Left ventricle myocardium superior (tissue), 1 donor: ENCODE results near the gene ATP9A. TPM values are rescaled to one million over a fixed set of nuclear protein-coding genes. Genes with fewer than 3 reads are reported as not detected.
A peak's percentile ranks its signal among the peaks of the same experiment; 100 is the strongest.

Source experiments
- ATAC-seq: fragments of 200-7000 bp; cut with Tn5 transposase; one replicate; pipeline ENCODE4 v1.9.1; 2020; ENCODE audit warnings: mild to moderate bottlenecking, moderate library complexity
- DNase-seq: peaks from one replicate; pipeline ENCODE4 v3.0.0-alpha.2; 2020
- intact Hi-C: fragments of 100-400 bp; cut with micrococcal nuclease; formaldehyde crosslinking; loops from one replicate; pipeline ENCODE4 v1.11.0; 2022
- total RNA-seq: library from RNA; stranded (reverse); fragmentation: NEBNext Ultra II Directional; extraction: Animal tissue kit (Norgen Biotek cat#: 25700); gene quantifications from one replicate; pipeline ENCODE4 v1.2.1, GENCODE V29; 2021
- donor health status: DM: no; HTN: yes; CAD: no; lungs with severe emphysema.

The ATP9A gene
- total RNA-seq, 1 donor from 2014 or later: 21.2 TPM

DNA sequence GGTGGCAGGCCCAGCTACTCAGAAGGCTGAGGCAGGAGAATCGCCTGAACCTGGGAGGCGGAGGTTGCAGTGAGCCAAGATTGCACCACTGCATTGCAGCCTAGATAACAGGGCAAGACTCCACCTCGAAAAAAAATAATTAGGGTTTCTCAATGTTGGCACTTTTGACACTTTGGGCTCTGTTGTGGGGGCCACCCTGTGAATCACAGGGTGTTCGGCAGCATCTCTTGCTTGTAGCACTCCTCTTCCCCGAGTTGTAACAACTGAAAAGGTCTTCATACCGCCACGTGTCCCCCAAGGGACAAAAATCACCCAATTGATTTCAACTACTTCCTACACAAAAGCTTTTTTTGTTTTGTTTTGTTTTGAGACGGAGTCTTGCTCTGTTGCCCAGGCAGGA, 172.4 kb downstream of the ATP9A start:
- intact Hi-C loops: loop anchor here (5.0 kb wide), 1 partner anchor 223 kb away; no protein-coding TSS in a partner anchor
- ATAC-seq (no peak), DNase-seq (no peak)

DNA sequence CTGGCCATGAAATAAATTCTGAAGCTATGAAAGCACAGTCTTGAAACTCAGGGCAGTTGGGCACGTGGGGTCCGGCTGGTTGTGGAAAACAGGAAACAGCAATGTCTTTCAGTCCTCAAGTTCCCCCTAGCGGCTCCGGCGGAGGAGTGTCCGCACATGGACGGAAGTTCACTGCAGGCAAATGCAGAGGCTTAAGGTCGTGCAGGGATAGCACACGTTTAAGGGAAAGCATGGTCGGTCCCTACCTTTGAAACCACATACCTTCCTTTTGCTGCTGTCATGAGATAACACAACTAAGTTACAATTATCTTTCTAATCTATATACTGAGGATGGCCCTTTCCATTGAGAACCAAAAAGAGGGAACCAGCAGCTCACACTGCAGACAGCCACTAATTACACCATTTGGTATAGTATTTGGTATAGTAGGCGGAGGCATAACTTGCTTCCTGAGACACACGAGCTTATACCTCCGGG, 173.1 kb downstream of the ATP9A start:
- ATAC-seq: peak; percentile 99
- peak; percentile 90 for DNase-seq
- intact Hi-C loops: loop anchor here (5.0 kb wide), 1 partner anchor 223 kb away; no protein-coding TSS in a partner anchor

DNA sequence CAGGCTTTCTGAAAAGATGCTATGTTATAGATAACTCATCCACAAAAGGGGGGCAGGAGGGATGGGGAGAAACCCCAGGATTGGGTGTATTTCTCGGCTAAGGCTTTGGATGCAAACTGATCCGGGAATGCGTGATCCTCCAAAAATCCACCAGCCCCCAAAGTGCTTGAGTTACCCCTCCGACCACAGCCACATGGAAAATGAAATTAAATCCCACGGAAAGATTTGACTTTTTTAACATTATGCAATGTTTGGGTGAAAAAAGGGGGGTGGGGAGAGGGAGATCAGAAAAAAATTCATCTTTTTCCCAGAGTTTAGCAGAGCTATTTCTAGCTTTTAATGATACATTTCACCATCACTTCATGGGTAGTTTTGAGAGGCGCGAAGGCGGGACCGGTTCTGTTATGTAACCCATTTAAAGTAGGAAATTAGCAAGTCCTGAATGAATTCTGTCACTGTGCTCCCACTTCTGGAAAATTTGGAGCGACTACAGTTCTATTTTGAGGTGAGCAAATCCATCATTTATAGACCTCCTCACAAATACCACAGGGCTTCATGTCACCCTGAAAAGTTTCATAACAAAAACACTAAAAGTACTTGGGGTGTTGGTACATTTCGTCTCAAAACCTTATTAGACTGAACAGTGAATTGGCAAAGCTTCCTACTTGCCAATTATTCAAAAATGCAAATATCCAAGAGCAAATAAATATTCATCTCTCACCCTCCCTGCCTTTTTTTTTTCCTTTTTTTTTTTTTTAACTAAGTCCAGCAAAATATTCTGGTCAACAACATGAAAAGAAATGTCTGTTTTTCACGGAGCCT, 173.7 kb downstream of the ATP9A start:
- peak; percentile 47 for ATAC-seq
- no peak for DNase-seq
- intact Hi-C loops: loop anchor here (5.0 kb wide), 1 partner anchor 222 kb away; no protein-coding TSS in a partner anchor

DNA sequence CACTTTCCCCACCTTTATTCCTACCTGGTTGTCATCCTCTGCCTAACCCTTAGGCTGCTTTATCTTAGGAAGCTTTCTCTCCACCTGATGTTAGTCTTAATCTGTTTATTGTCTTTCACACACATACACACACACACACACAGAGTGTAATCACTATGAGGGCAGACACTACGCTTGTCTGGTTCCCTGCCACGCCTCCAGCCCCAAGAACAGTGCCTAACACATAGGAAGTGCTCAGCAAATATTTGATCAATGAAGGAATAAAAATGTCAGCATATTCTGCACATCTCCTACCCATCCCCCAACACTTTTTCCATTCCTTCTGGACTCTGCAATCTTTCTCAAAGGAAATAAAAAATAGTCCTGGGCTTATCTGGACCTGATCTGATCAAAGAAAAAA, 174.6 kb downstream of the ATP9A start:
- ATAC-seq: no peak
- intact Hi-C loops: no loop called here
- no peak for DNase-seq

DNA sequence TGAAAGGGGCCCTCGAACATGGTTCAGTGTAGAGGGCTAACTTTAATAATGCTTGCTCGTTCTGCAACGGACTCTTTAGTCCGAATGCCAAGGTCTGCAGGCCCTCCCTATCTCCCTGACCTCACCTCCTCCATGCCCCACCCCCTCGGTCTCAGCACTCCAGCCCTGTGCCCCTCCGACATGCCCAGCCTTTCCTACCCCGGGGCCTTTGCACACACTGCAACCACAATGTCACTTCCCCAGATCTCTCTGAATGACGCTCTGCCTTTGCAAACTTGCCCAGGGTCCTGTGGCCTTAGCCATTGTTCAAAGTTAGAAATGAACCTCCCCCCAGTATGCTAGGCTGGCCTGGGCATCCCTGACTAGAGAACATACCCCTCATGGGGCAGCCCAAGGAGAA, 175.6 kb downstream of the ATP9A start:
- intact Hi-C loops: no loop called here
- no peak for ATAC-seq
- no peak for DNase-seq

DNA sequence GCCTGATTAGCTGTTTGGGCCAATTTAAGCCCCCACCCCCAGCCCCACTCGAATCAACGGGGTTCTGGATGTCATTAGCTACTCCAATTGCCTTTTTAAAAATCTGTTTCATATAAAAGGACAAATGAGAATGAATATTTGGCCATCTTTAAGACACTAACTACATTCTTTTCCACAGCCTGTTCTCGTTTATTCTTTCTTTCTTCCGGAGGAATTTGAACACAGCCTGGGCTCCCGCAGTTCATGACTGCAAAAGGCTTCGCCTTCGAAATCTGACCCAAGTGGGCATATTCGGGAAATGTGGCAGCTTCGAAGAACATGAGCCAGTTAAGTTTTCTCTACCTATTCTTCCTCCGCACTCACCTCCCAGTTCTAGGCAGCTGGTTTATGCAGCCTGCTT, 176.3 kb downstream of the ATP9A start:
- DNase-seq (no peak), ATAC-seq (no peak)
- intact Hi-C loops: no loop called here

DNA sequence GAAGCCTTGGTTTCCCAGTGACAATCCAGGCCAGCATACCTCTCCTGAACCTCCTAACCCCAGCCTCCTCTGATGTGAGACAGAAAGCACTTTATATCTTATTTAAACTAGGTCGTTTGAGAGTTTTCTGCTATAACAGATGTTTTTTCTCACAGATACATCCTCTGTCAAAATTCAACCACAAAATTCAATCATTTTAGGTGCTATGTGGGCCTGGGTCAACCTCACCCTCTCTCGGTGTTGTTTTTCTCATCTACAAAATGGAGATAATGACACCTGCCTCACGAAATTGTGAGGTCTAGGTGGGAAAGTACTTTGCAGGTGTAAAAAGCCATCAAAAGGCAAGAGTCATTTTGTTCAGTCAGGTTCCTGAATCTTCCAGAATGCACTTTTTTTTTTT, 179.4 kb downstream of the ATP9A start:
- no peak for DNase-seq
- ATAC-seq: no peak
- intact Hi-C loops: no loop called here

DNA sequence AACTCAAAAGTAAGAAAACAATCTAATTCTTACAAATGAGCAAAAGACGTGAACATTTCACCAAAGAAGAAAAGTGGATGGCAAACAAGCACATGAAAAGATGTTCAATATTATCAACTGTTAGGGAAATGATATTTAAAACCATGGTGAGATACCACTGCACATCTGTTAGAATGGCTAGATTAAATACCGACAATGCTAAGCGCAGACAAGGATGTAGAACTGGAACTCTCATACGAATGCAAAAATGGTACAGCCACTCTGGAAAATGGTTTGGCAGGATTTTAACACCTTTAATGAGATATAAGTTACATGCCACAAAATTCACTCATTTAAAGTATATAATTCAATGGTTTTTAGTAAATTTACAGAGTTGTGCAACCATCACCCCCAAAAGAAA, 181.0 kb downstream of the ATP9A start:
- no peak for ATAC-seq
- intact Hi-C loops: no loop called here
- no peak for DNase-seq

DNA sequence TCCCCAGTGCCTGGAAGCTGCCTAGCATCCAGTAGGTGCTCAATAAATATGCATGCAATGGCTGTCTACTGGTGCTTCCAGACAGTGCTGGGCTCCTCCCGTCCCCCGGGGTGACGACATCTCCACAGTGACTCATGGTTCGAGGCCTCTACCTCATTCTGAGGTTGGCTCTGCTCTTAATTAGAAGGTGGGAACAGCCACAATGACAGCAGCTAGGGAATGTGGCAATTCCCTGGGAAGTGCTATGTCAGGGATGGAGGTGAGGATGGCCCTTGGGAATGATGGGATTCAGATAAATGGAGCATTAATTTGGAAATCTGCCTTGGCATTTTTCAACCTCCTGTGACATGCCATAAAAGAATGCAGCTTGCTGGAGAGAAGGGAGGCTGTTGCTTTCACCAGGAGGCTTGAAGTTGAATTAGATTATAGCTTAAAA, 182.2 kb downstream of the ATP9A start:
- no peak for ATAC-seq

DNA sequence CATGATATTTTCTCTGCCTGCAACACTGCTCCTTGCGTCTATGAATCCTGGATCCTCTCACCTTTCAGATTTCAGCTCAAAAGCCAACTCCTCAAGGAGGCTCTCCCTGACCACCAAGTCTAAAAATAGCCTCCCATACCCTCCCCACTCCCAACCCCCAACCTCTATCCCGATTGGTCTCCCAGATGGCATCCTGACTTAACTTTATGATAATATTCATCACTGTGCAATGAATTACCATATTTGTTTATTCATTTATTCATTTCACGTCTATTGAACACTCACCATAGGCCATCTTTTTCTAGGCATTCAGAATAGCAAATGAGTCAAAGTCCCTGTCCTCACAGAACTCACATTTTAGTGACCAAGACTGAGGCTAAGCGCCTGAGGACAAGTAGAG, 183.0 kb downstream of the ATP9A start:
- ATAC-seq: no peak
- intact Hi-C loops: no loop called here

More for the DNA sequence above, 182.2 kb downstream of the ATP9A start:
- DNase-seq: no peak
- intact Hi-C loops: no loop called here

DNA sequence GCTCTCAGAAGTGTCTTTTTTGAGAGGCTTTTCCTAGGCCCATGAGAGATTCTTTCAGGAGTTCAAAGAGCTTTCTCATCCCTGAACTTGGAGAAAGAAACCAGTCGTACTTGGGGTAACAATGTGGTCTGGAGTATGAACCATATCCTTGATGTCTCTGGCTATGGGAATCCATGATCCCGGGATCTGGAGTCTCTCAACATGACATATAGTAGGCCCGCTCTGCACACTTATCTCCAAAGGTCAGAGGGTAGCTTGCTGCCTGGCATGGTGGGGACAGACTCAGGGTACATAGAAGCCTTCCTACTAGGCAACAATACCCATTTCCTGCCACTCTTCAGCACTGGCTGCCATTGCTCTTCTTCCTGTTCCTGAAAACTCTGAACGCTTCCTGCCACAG, 183.5 kb downstream of the ATP9A start:
- intact Hi-C loops: no loop called here
- no peak for ATAC-seq
- no peak for DNase-seq

More for the DNA sequence above, 183.0 kb downstream of the ATP9A start:
- DNase-seq: no peak

DNA sequence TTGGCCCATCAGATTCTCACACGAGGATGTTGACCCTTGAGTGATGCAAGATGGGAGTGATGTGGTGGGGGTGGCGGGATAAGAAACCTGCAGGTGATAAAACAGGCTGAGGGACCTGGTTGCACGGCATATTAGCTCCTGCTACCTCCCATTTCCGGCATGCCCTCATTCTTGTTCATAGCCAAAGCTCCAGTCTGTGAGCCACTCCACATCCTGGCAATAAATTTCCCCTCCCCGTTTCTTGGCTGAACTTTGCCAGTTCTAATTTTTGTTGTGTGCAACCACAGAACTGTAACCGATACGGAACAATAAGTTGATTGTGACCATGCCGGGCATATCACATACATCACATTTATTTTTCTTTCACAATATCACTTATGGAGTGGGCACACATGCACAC, 184.1 kb downstream of the ATP9A start:
- intact Hi-C loops: no loop called here

DNA sequence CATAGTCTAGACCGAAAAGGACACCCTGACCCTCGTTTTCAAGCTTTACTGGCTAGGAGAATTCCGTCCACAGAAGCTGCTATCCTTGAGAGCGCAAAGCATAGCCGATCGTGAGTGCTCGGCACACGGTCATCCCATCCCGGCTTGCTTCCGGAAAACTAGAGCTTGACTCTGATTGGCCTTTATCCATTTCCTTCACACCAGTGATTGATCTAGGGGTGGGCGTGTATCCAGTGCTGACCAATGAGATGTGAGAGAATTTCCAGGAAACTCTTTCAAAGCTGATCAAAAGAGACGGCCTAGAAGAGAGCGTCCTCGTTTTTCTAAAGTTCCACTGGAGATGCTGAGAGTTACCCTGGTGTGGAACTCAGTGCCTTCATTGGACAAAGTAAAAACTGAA, 184.7 kb downstream of the ATP9A start:
- DNase-seq (no peak), ATAC-seq (no peak)
- intact Hi-C loops: no loop called here

More for the DNA sequence above, 184.1 kb downstream of the ATP9A start:
- no peak for ATAC-seq
- no peak for DNase-seq

DNA sequence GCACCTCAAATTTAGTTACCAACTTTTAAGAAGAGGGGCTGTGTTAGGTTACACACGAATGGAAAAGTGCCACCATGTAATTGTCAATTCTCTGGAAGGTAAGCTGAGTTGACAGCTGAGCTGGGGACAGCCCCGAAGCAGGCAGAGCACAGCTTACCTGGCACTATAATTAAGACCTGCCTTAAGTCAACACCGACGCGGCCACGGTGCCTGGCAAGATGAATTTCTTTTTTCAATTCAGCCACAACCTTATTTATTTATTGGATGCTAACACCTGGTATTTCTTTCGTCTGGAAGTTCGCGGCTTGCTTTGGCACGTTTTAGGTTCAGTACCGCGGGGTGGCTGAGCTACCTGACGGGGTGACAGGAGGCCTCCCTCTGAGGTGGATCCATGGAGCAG, 185.1 kb downstream of the ATP9A start:
- DNase-seq (no peak), ATAC-seq (no peak)
- intact Hi-C loops: no loop called here

DNA sequence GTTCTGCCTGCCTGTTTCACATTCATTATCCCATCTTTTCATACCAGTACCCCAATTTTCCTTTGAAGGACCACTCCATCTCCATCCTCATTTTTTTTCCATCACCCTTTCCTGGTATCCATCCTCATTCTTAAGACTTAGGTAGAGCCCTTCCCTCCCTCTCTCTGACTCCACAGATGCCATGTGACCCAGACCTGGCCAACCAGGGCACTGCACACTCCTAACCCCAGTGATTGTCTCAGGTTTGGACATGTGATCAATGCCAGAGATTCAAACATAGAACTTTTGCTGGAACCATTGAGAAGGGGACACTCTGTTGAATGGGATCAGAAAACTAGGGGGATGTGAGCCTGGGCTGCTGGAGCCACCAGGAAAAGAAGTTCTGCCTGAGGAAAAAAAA, 186.6 kb downstream of the ATP9A start:
- ATAC-seq: no peak
- DNase-seq: no peak
- intact Hi-C loops: no loop called here

DNA sequence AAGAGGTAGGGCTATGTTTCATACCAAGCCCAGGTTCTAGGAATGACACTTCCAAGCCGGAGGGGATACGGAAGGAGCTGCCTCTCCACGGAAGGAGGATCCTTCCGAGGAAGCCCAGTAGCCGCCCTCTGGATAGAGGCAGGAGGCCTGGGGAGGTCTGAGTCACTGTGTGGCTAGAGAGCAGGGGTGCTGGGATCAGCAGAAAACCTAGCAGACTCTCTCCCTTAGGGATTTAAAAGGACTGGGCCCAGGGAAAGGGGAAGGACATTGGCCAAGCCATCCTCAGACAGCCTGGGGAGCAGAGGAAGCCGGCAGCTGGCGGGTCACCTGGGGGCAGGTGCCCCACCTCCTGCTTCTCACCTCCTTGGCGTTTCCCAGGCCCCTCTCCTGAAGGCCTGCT, 189.1 kb downstream of the ATP9A start:
- ATAC-seq (no peak), DNase-seq (no peak)
- intact Hi-C loops: no loop called here

DNA sequence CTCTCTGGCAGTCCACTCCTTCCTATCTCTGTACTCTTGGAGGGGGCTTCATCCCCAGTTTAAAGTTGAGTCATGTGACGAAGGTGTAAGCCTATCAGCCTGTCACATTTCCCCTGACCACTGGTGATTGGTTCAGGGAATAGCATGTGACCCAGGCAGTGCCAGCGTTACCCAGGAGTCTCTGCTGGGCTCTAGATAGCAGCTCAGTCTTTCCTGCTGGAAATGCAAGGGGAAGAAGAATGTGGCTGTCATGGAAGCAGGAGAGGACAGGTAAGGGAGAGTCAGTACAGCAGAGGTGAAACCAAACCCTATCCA, 190.1 kb downstream of the ATP9A start:
- intact Hi-C loops: no loop called here
- ATAC-seq (no peak), DNase-seq (no peak)

DNA sequence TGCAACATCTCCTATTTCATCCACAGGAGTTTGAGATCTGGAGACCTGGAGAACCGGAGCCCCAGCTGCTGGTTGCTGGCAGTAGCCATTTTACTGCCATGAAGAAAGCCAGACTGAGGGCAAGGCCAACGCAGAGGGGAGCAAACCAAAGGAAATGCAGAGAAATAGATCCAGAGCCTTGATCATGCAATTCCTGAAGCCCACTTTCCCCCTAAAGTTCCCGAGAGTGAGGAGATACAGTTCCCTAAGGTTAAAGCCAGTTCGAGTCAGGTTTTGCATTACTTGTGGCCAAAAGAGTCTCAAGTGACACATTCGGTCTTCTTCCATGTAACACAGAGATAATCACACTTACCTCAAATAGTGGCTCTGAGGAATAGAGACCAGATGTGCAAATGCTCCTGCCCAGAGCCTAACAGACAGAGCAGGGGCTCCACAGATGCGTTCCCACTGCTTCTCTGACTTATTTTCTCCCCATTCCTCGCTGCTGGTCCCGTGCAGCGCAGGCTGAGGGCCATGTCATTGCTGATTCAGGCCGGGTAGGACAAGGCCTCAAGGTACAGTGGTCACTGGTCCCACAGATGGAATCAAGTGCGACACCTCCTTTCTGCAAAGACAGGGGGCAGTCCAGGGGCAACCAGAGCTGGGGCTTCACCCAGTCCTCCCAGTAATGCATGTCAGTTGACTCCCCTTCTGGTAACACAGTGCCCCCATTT, 190.6 kb downstream of the ATP9A start:
- no peak for DNase-seq
- intact Hi-C loops: no loop called here
- no peak for ATAC-seq

DNA sequence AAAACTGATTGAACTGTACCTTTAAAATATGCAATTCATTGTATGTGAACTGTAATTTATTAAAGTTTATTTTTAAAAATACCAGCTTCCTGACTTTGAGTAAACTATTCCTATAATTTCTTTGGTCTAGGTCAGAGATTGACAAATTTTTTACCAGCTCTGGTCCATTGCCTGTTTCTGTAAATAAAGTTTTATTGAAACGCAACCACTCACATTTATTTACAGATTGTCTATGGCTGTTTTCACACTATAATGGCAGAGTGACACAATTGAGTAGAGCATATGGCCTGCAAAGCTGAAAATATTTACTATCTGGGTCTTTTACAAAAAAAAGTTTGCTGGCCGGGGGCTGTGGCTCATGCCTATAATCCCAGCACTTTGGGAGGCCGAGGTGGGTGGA, 192.7 kb downstream of the ATP9A start:
- ATAC-seq (no peak), DNase-seq (no peak)
- intact Hi-C loops: no loop called here

DNA sequence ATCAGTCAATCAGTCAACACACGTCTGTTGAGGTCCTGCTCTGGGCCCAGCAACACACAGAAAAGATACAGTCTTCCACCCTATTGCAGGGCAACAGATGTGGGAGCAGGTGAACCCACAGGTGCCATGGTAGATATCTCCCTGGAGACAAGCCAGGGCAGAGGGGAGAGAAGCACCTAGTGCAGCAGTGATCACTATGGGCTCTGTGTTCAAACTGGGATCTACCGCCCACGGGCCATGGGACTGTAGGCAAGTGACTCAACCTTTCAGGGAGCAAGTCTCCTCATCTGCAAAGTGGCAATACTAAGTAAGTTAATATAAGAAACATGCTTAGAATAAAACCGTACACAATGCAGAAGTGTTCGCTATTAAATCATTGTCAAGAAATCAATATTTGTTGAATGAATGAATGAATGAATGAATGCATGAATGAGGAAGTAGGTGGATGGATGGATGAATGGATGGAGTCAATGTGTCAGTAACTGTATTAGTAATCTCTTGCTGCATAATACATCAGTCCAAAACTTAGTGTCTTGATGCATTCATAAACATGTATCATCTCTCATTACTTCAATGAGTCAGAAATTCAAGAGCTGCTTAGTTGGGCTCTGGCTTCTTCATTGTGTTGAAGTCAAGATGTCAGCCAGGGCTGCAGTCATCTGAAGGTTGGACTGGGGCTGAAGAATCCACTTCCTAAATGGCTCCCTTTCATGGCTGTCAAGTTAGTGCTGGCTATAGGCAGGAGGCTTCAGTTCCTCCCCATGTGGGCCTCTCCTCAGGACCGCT, 193.7 kb downstream of the ATP9A start:
- ATAC-seq: no peak
- no peak for DNase-seq
- intact Hi-C loops: no loop called here
